Measurements from ENCODE around the gene SCNM1. TPM values are rescaled to one million over a fixed set of nuclear protein-coding genes. Genes with fewer than 3 reads are reported as not detected.
A peak's percentile ranks its signal among the peaks of the same experiment; 100 is the strongest.

The SCNM1 gene
- total and polyA plus RNA-seq, 2 experiments from 2014 or later = 27.1 to 92.3 TPM

DNA sequence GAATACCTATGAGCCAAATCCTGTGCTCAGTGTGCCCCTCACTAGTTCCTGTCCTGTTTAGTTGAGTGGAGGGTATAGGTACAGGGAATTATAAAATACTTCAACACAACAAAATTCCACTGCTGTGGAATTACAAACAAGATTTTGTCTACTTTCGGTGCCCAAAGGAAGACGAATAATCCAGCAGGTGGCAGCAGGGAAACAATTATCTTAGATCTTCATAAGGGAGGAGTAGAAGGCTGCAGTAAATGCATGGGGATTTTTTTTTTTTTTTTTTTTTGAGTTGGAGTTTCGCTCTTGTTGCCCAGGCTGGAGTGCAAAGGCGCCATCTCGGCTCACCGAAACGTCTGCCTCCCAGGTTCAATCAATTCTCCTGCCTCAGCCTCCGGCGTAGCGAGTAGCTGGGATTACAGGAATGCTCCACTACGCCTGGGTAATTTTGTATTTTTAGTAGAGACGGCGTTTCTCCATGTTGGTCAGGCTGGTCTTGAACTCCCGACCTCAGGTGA, 30.4 kb downstream of the SCNM1 start:
- 0 out of 2 replicates have a peak, but pooled peaks cover 7% of the 10 kb centered on the region for H3F3A ChIP-seq (replicated peaks; ENCODE audit: low read depth)
- peak; percentile 17 for ATAC-seq
- H3K79me2 ChIP-seq (replicated peaks; ENCODE audit: insufficient read depth) = peaks cover 29% of the 10 kb centered on the region
- TF ChIP-seq POLR2AphosphoS5 (IDR thresholded peaks at IDR 0.05; ENCODE audit: low read depth) = no peak
- TF ChIP-seq CTCF (conservative IDR thresholded peaks at IDR 0.05; ENCODE audit: low read depth in 2 of 2) = peak; percentile 58 to 65
- no peak overlapping the region for H3K4me3 ChIP-seq
- Mint-ChIP-seq H3K4me3 (peak overlapping the region; percentile 26; the same call in 1 of the 3 replicates), H3K36me3 (ENCODE audit: low read depth) (peaks cover 12% of the 10 kb centered on the region), H3K4me1 (peaks cover 16% of the 10 kb centered on the region; the same call in 2 of the 3 replicates), H3K27ac (0 out of 2 replicates have a peak overlapping the region, but pooled peaks have one; percentile 13), H3K9me3 (no peaks in the 10 kb centered on the region), H3K27me3 (ENCODE audit: insufficient read depth, low read depth, poor library complexity) (peaks cover 13% of the 10 kb centered on the region)
- H3K27ac ChIP-seq (ENCODE audit: low read depth) = peak overlapping the region; percentile 69
- H2AFZ ChIP-seq = no peak overlapping the region
- DNase-seq (ENCODE audit: low spot score) = peak; percentile 77
- peaks cover 13% of the 10 kb centered on the region for H4K20me1 ChIP-seq (replicated peaks; ENCODE audit: insufficient read depth)
- no peak overlapping the region for H3K4me2 ChIP-seq
- H3K4me1 ChIP-seq (ENCODE audit: insufficient read depth) = peaks cover 6% of the 10 kb centered on the region
- H3K27me3 ChIP-seq (ENCODE audit: insufficient read depth) = no peaks in the 10 kb centered on the region
- no peaks in the 10 kb centered on the region for H3K9me2 ChIP-seq (ENCODE audit: insufficient read depth)
- H3K36me3 ChIP-seq (ENCODE audit: insufficient read depth) = no peaks in the 10 kb centered on the region

DNA sequence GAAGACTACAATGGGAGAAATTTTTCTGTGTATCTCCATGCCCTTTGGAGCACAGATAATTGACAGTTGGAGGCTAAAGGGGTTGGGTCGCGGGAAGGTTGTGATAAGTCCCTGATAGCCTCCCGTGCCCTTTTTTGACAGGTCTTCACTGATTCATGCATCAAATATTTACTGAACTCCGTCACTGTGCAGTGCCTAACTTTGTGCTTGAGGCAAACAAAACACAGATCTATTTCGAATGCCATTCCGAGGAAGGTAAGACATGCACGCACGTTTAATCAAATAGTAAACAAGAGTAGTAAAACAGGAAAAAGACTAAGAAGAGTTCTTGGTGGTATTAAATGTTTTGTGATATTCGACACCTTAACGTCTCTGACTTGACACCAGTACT, 31.9 kb downstream of the SCNM1 start:
- peaks cover 44% of the 10 kb centered on the region for H3K79me2 ChIP-seq (replicated peaks; ENCODE audit: insufficient read depth)
- no peaks in the 10 kb centered on the region for H3K27me3 ChIP-seq (ENCODE audit: insufficient read depth)
- H3K36me3 ChIP-seq (ENCODE audit: insufficient read depth) = peaks cover 10% of the 10 kb centered on the region
- peak; percentile 8 for DNase-seq (ENCODE audit: low spot score)
- H3K9me3 Mint-ChIP-seq = no peaks in the 10 kb centered on the region
- H3K27ac Mint-ChIP-seq = peak overlapping the region; percentile 98
- peak overlapping the region; percentile 84 for H3K4me2 ChIP-seq
- H3K4me1 Mint-ChIP-seq = peaks cover 16% of the 10 kb centered on the region; the same call in 2 of the 3 replicates
- peaks cover 11% of the 10 kb centered on the region for H3K27me3 Mint-ChIP-seq (ENCODE audit: insufficient read depth, low read depth, poor library complexity)
- peaks cover 6% of the 10 kb centered on the region for H3K4me1 ChIP-seq (ENCODE audit: insufficient read depth)
- H3K4me3 ChIP-seq = peak overlapping the region; percentile 100
- H3K27ac ChIP-seq (ENCODE audit: low read depth) = peak overlapping the region; percentile 5; the same call in 1 of the 2 replicates
- 0 out of 2 replicates have a peak, but pooled peaks cover 7% of the 10 kb centered on the region for H3F3A ChIP-seq (replicated peaks; ENCODE audit: low read depth)
- H2AFZ ChIP-seq = peak overlapping the region; percentile 9
- H3K9me2 ChIP-seq (ENCODE audit: insufficient read depth) = no peaks in the 10 kb centered on the region
- peaks cover 21% of the 10 kb centered on the region for H3K36me3 Mint-ChIP-seq (ENCODE audit: low read depth)
- H3K4me3 Mint-ChIP-seq = peak overlapping the region; percentile 96
- H4K20me1 ChIP-seq (replicated peaks; ENCODE audit: insufficient read depth) = peaks cover 27% of the 10 kb centered on the region
- no peak for ATAC-seq
- TF ChIP-seq ZNF331 (CRISPR knock-in tag; IDR thresholded peaks at IDR 0.05; ENCODE audit: low read depth) (no peak), POLR2AphosphoS5 (IDR thresholded peaks at IDR 0.05; ENCODE audit: low read depth) (no peak), ETS1 (IDR thresholded peaks at IDR 0.05) (no peak), JUNB (IDR thresholded peaks at IDR 0.05; ENCODE audit: unreplicated experiment) (no peak), STAT1 (IDR thresholded peaks at IDR 0.05; ENCODE audit: unreplicated experiment) (no peak), EZH2 (IDR thresholded peaks at IDR 0.05; ENCODE audit: low read depth, unreplicated experiment) (no peak), CREB1 (CRISPR knock-in tag; IDR thresholded peaks at IDR 0.05; ENCODE audit: low read depth) (no peak), CTCF (conservative IDR thresholded peaks at IDR 0.05; ENCODE audit: low read depth in 2 of 2) (no peak), NANOG (IDR thresholded peaks at IDR 0.05; ENCODE audit: borderline replicate concordance) (no peak), ZNF114 (CRISPR knock-in tag; IDR thresholded peaks at IDR 0.05) (no peak), EZH2phosphoT487 (IDR thresholded peaks at IDR 0.05; ENCODE audit: unreplicated experiment) (no peak)

All from GM23338 (cell line).